Prostate gland (tissue), 2 donors: Measurements from ENCODE around the gene CEP126.

Experiments used
- POLR2A ChIP-seq: fragments of 450-650 bp; IDR thresholded peaks from one replicate; pipeline ENCODE4 v1.6.1; 2016; ENCODE audit warnings: antibody characterized with exemption, mild to moderate bottlenecking
- POLR2AphosphoS5 ChIP-seq: sonication (generic); formaldehyde crosslinking; IDR thresholded peaks from one replicate; pipeline ENCODE4 v1.6.1; 2017; ENCODE audit warnings: antibody characterized with exemption
- TF ChIP-seq, protein P1 (sequence below), 4 experiments: fragments of 200-600 bp in 2 of 4; fragments of 450-650 bp in 2 of 4; sonication (generic) in 2 of 4; IDR thresholded peaks; 1 replicate in 3 of 4; 2 replicates in 1 of 4; pipeline ENCODE4 v1.5.1; 2016 to 2019; ENCODE audit warnings: antibody characterized with exemption in 4 of 4, mild to moderate bottlenecking in 2 of 4, moderate library complexity in 2 of 4

DNA sequence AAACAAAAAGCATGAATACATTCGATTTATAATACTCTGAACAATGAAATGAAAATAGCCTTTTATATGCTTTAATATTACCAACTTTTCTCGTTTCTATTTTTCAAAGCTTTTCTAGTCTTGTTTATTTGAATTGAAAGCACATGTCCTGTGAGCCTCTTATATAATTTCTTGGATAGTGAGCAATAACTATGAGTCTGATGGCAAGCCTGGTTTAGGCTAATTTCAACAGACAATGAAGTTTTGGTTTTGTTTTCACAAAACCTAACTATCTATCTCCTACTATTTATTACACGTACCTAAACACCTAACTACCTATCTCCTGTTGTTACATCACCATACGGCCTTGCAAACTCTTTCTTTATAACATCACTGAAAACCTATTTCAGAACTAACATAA, 29.2 kb upstream of the CEP126 start:
- TF ChIP-seq POLR2A = no peak
- TF ChIP-seq, protein P1, sequence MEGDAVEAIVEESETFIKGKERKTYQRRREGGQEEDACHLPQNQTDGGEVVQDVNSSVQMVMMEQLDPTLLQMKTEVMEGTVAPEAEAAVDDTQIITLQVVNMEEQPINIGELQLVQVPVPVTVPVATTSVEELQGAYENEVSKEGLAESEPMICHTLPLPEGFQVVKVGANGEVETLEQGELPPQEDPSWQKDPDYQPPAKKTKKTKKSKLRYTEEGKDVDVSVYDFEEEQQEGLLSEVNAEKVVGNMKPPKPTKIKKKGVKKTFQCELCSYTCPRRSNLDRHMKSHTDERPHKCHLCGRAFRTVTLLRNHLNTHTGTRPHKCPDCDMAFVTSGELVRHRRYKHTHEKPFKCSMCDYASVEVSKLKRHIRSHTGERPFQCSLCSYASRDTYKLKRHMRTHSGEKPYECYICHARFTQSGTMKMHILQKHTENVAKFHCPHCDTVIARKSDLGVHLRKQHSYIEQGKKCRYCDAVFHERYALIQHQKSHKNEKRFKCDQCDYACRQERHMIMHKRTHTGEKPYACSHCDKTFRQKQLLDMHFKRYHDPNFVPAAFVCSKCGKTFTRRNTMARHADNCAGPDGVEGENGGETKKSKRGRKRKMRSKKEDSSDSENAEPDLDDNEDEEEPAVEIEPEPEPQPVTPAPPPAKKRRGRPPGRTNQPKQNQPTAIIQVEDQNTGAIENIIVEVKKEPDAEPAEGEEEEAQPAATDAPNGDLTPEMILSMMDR (IDR thresholded peaks at IDR 0.05) = no peak
- no peak for TF ChIP-seq POLR2AphosphoS5
